Subcutaneous abdominal adipose tissue (tissue), 5 donors: ENCODE data around the gene CMIP.

ENCODE experiments used
- H3K27ac ChIP-seq: one replicate; pipeline ENCODE4 v1.7.0; 2013; ENCODE audit warnings: low read depth, mild to moderate bottlenecking, inconsistent platforms, low read length, moderate library complexity
- H3K27me3 ChIP-seq, 5 donors: one replicate each; pipeline ENCODE4 v1.7.0; 2013; ENCODE audit warnings: low read length in 5 of 5, inconsistent platforms in 1 of 5; ENCODE audit not compliant: control insufficient read depth in 5 of 5, insufficient read depth in 4 of 5
- H3K36me3 ChIP-seq, 5 donors: one replicate each; pipeline ENCODE4 v1.7.0; 2013; ENCODE audit warnings: low read length in 5 of 5; ENCODE audit not compliant: control insufficient read depth in 5 of 5, insufficient read depth in 5 of 5
- H3K4me1 ChIP-seq, 5 donors: one replicate each; pipeline ENCODE4 v1.7.0; 2013; ENCODE audit warnings: low read length in 5 of 5, mild to moderate bottlenecking in 3 of 5, moderate library complexity in 1 of 5; ENCODE audit not compliant: control insufficient read depth in 5 of 5, insufficient read depth in 5 of 5
- H3K4me3 ChIP-seq, 5 donors: one replicate each; pipeline ENCODE4 v1.7.0; 2013; ENCODE audit warnings: low read length in 5 of 5, low read depth in 1 of 5
- H3K9ac ChIP-seq, 5 donors: one replicate each; pipeline ENCODE4 v1.7.0; 2013; ENCODE audit warnings: low read length in 5 of 5, mild to moderate bottlenecking in 4 of 5, moderate library complexity in 3 of 5
- H3K9me3 ChIP-seq, 5 donors: one replicate each; pipeline ENCODE4 v1.7.0; 2013; ENCODE audit warnings: low read length in 5 of 5; ENCODE audit not compliant: control insufficient read depth in 5 of 5
- donor health status: healthy.
- donor health status: healthy.
- donor health status: healthy.
- donor health status: healthy.
- donor health status: healthy.

The CMIP gene

DNA sequence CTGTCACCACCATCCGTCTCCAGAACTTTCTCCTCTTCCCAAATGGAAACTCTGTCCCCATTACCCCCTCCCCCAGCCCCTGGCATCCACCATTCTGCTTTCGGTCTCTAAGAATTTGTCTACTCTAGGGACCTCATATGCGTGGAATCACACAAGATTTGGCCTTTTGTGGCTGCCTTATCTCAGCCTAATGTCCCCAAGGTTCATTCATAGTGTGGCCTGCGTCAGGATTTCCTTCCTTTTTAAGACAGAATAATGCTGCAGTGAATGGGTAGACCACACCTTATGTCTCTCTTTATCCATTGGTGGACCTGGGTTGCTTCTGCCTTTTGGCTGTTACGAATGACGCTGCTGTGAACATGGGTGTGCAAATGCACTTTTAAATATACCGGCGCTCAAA lies 194.7 kb downstream of the CMIP start:
- H3K9ac ChIP-seq = no peak overlapping the region
- no peak overlapping the region for H3K27ac ChIP-seq
- peaks cover 0 to 11% (median 7%) of the 10 kb centered on the region in 5 donors for H3K36me3 ChIP-seq
- H3K4me3 ChIP-seq = no peak overlapping the region
- H3K4me1 ChIP-seq = peaks cover 0 to 22% (median 10%) of the 10 kb centered on the region in 5 donors
- no peaks in the 10 kb centered on the region for H3K9me3 ChIP-seq
- H3K27me3 ChIP-seq = no peaks in the 10 kb centered on the region

DNA sequence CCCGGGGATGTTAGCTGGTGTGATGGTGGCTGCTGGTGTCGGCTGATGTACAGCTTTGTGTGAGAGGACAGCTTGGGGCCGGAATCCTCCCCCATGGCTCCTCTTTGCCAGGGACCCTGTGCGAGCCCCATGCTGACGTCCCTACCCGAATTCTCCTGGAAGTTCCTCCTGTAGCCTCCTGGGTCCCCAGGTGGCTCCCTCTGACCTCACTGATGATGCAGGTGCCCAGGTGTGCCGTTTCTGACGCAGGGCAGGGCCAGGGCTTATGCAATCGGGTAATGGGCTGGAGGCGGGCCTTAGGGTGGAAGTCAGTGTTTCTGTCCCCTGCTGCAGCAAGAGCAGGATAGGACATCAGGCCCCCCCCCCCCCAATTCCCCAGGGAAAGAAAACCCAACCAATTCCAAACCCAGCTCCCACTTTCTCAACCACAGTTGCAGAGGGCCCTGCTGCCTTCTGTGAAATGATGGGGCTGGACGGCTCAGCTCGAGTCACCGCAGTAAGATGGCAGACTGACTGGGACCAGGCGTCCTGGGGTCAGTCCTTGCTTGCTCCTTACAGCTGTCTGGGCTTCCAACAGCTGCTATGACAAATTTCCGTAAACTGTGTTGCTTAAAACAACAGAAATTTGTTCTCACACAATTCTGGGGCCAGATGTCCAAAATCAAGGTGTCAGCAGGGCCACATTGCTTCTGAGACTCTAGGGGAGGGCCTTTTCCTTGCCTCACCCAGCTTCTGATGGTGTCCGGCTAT lies 195.5 kb downstream of the CMIP start:
- no peaks in the 10 kb centered on the region for H3K9me3 ChIP-seq
- no peak overlapping the region for H3K4me3 ChIP-seq
- H3K27ac ChIP-seq = no peak overlapping the region
- peaks cover 0 to 11% (median 7%) of the 10 kb centered on the region in 5 donors for H3K36me3 ChIP-seq
- no peaks in the 10 kb centered on the region for H3K27me3 ChIP-seq
- H3K9ac ChIP-seq = no peak overlapping the region
- peaks cover 0 to 19% (median 8%) of the 10 kb centered on the region in 5 donors for H3K4me1 ChIP-seq

DNA sequence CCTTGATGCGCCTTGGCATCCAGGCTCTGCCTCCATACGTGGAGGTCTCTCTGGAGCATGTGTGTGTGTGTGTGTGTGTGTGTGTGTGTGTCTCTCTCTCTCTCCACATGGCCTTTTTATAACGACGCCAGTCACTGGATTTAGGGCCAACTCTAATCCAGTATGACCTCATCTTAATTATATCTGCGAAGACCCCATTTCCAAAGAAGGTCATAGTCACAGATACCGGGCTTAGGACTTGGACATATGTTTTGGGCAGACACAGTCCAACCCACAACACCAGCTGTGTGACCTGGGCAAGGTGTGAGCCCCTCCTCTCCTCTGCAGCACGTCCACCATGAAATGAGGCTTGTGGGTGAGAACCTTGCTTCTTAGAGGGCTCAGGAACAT lies 196.1 kb downstream of the CMIP start:
- H3K27me3 ChIP-seq = no peaks in the 10 kb centered on the region
- H3K27ac ChIP-seq = no peak overlapping the region
- no peaks in the 10 kb centered on the region for H3K9me3 ChIP-seq
- peaks cover 0 to 11% (median 7%) of the 10 kb centered on the region in 5 donors for H3K36me3 ChIP-seq
- H3K4me3 ChIP-seq = no peak overlapping the region
- peaks cover 0 to 22% (median 8%) of the 10 kb centered on the region in 5 donors for H3K4me1 ChIP-seq
- H3K9ac ChIP-seq = no peak overlapping the region

DNA sequence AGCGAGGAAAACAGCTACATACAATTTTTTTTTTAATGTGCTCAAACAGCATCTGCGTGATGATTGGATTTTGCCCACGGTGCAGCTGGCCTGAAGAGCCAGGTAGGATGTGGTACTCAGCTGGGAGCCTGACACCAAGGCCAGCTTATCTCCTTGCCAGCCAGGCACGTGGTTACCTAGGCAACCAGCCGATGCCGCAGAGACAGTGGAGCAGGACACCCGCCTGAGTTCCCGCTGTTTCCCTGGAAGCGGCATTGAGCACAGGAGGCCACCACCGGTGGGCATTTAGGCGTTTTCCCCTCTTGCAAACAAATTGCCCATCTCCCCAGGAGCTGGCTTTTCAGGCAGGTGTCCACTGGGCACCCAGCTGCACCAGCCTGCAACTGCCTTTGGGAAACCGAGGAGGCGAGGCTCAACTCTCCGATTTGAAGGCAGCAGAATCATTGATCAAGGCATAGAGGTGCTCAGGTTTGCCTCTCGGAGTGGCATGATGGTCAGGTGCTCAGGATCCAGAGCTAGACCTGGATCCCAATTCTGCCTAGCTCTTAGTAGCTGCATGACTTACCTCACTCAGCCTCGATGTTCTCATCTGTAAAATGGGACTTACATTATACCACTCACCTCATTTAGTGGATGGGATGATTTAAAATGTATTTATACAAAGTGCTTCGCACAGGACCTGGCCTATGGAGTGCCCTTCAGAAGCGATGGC lies 196.9 kb downstream of the CMIP start:
- H3K9me3 ChIP-seq = no peaks in the 10 kb centered on the region
- H3K4me3 ChIP-seq = no peak overlapping the region
- H3K4me1 ChIP-seq = peaks cover 0 to 22% (median 4%) of the 10 kb centered on the region in 5 donors
- H3K36me3 ChIP-seq = peaks cover 0 to 11% (median 7%) of the 10 kb centered on the region in 5 donors
- H3K27ac ChIP-seq = no peak overlapping the region
- no peak overlapping the region for H3K9ac ChIP-seq
- H3K27me3 ChIP-seq = no peaks in the 10 kb centered on the region

DNA sequence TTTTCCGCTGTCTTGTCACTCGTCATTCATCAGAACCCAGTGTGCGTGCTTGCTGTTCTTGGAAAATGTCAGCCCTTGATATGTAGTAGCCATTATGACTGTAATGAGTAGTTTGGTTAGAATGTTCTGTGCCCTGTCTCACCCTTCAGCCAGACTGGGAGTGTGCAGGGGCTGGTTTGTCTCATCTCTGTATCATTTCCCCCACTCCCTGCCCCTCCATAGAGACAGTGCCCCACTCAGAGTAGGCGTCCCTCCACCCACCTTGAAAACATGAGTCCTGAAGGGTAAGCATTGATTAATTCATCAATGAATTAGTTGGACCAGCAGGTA lies 197.5 kb downstream of the CMIP start:
- Histone ChIP-seq H3K27ac (no peak overlapping the region), H3K27me3 (no peaks in the 10 kb centered on the region), H3K9me3 (no peaks in the 10 kb centered on the region), H3K9ac (no peak overlapping the region), H3K4me3 (no peak overlapping the region), H3K4me1 (peaks cover 0 to 20% (median 0%) of the 10 kb centered on the region in 5 donors), H3K36me3 (peaks cover 0 to 11% (median 7%) of the 10 kb centered on the region in 5 donors)

GRCh38 chr16:81642943-81643342 lies 198.3 kb downstream of the CMIP start:
- no peak overlapping the region for H3K4me3 ChIP-seq
- H3K4me1 ChIP-seq = peaks cover 0 to 20% (median 0%) of the 10 kb centered on the region in 5 donors
- H3K27me3 ChIP-seq = no peaks in the 10 kb centered on the region
- no peak overlapping the region for H3K27ac ChIP-seq
- peaks cover 0 to 11% (median 7%) of the 10 kb centered on the region in 5 donors for H3K36me3 ChIP-seq
- H3K9me3 ChIP-seq = no peaks in the 10 kb centered on the region
- H3K9ac ChIP-seq = no peak overlapping the region

GRCh38 chr16:81645266-81645694 lies 200.7 kb downstream of the CMIP start:
- Histone ChIP-seq H3K27me3 (no peaks in the 10 kb centered on the region), H3K4me3 (no peak overlapping the region), H3K9ac (no peak overlapping the region), H3K27ac (no peak overlapping the region), H3K9me3 (no peaks in the 10 kb centered on the region), H3K4me1 (peaks cover 0 to 11% (median 2%) of the 10 kb centered on the region in 5 donors), H3K36me3 (peaks cover 0 to 11% (median 7%) of the 10 kb centered on the region in 5 donors)

- H3K27ac ChIP-seq = no peak overlapping the region
- no peak overlapping the region for H3K9ac ChIP-seq
- peaks cover 0 to 11% (median 7%) of the 10 kb centered on the region in 5 donors for H3K36me3 ChIP-seq
- H3K4me3 ChIP-seq = no peak overlapping the region
- H3K27me3 ChIP-seq = no peaks in the 10 kb centered on the region
- no peaks in the 10 kb centered on the region for H3K9me3 ChIP-seq
- peaks cover 2 to 11% (median 3%) of the 10 kb centered on the region in 5 donors for H3K4me1 ChIP-seq
Observed at GRCh38 chr16:81645925-81646324, 201.3 kb downstream of the CMIP start.

- Histone ChIP-seq H3K9me3 (no peaks in the 10 kb centered on the region), H3K27ac (no peak overlapping the region), H3K9ac (no peak overlapping the region), H3K27me3 (no peaks in the 10 kb centered on the region), H3K36me3 (peaks cover 0 to 6% (median 4%) of the 10 kb centered on the region in 5 donors), H3K4me1 (peaks cover 2 to 15% (median 10%) of the 10 kb centered on the region in 5 donors), H3K4me3 (no peak overlapping the region)
Observed at GRCh38 chr16:81646561-81646960, 202.0 kb downstream of the CMIP start.

DNA sequence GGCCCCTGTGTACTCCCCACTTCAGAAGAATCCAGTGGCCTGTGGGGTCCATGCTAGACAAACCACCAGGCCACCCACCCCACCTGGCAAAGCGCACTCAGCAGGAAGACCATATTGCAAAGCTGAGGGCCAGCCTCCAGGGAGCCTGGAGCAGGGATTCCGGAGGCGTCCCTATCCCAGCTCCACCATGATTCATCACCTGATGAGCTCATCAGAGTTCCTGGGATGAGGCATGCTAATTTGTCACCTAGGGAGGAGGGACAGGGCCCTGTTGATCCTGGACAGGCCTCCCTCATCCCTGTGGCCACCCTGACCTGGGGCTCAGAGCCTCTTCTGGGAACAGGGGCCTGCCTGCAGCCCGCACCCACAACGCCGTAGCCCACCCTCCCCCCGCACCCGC lies 202.9 kb downstream of the CMIP start:
- Histone ChIP-seq H3K9me3 (no peaks in the 10 kb centered on the region), H3K27me3 (no peaks in the 10 kb centered on the region), H3K36me3 (peaks cover 0 to 9% (median 5%) of the 10 kb centered on the region in 5 donors), H3K4me3 (no peak overlapping the region), H3K9ac (no peak overlapping the region), H3K4me1 (peaks cover 2 to 15% (median 10%) of the 10 kb centered on the region in 5 donors), H3K27ac (no peak overlapping the region)
